Measurements from ENCODE around the gene COG4. TPM values are rescaled to one million over a fixed set of nuclear protein-coding genes. Genes with fewer than 3 reads are reported as not detected.

COG4 gene
- total RNA-seq, 1 experiment from 2014 or later = 54.2 TPM

DNA sequence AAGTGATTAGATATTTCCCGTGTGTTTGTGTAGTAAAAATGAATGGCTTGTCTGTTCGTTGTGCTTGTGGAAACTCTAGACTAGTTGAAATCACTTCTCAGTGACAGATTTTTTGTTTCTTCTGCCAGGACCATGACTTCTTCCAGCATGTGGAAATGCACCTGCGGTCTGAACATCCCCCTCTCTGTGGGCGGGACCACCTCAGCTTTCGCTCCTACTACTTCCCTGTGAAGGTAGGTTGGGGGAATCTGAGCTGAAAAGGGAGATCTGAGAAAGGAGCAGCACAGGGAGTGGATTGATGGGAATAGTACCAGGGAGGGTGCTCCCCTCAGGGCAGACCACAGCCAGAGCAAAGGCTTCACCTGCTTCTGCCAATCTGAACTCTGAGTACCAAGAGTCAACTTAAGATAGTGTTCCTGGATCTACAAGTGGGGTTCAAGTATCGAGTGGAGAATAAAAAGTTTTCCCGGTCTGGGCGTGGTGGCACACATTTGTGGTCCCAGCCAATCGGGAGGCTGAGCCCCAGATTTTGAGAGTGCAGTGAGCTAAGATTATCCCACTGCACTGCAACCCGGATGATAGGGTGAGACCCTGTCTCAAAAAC, 47.7 kb upstream of the COG4 start:
- Histone ChIP-seq H3K27me3 (ENCODE audit: insufficient read depth, low read length) (no peaks in the 10 kb centered on the region), H3K9ac (ENCODE audit: low read length) (no peak overlapping the region), H3K9me3 (ENCODE audit: control insufficient read depth in 1 of 2, insufficient read depth in 1 of 2, low read depth in 1 of 2, low read length in 2 of 2) (no peaks in the 10 kb centered on the region), H4K20me1 (ENCODE audit: insufficient read depth) (peaks cover 17% of the 10 kb centered on the region; the same call in 1 of the 2 replicates), H3K79me2 (ENCODE audit: insufficient read depth, low read length) (peaks cover 56% of the 10 kb centered on the region; the same call in 1 of the 2 replicates), H3K4me1 (ENCODE audit: control insufficient read depth in 1 of 2, insufficient read depth in 2 of 2, low read length in 2 of 2) (peaks cover 0 to 7% of the 10 kb centered on the region in 2 experiments; a peak in 2 of 4 replicates), H2AFZ (ENCODE audit: low read depth, low read length, poor library complexity, severe bottlenecking) (no peak overlapping the region), H3K9me2 (ENCODE audit: insufficient read depth) (no peaks in the 10 kb centered on the region), H3K36me3 (ENCODE audit: control insufficient read depth in 1 of 2, insufficient read depth in 2 of 2, low read length in 2 of 2) (peaks cover 68 to 84% of the 10 kb centered on the region in 2 experiments), H3K27ac (ENCODE audit: low read depth, low read length) (no peak overlapping the region), H3K4me2 (ENCODE audit: low read length) (no peak overlapping the region), H3K4me3 (replicated peaks in 1 of 2; ENCODE audit: low read depth in 1 of 2, low read length in 2 of 2) (no peak overlapping the region)
- ATAC-seq (no peak), DNase-seq (ENCODE audit: low read depth, low spot score) (no peak)
- TF ChIP-seq POLR2A (IDR thresholded peaks at IDR 0.05; ENCODE audit: borderline replicate concordance, extremely low read depth, insufficient read depth, insufficient read length) (no peak), SP1 (IDR thresholded peaks at IDR 0.05; ENCODE audit: low read depth) (no peak), ZNF274 (IDR thresholded peaks at IDR 0.05; ENCODE audit: low read depth, low read length) (no peak), EZH2phosphoT487 (IDR thresholded peaks at IDR 0.05; ENCODE audit: borderline replicate concordance) (no peak), SIN3A (IDR thresholded peaks at IDR 0.05; ENCODE audit: low read depth) (no peak), FOSL1 (IDR thresholded peaks at IDR 0.05; ENCODE audit: low read depth) (no peak), CBX3 (IDR thresholded peaks at IDR 0.05; ENCODE audit: low read depth) (no peak), ZBTB33 (IDR thresholded peaks at IDR 0.05; ENCODE audit: extremely low read depth, insufficient replicate concordance, low read length) (no peak), POLR2AphosphoS5 (IDR thresholded peaks at IDR 0.05; ENCODE audit: low read depth, low read length) (no peak), ZFX (IDR thresholded peaks at IDR 0.05) (no peak), ELF1 (IDR thresholded peaks at IDR 0.05; ENCODE audit: borderline replicate concordance, low read depth) (no peak)
- TF ChIP-seq, protein P1, sequence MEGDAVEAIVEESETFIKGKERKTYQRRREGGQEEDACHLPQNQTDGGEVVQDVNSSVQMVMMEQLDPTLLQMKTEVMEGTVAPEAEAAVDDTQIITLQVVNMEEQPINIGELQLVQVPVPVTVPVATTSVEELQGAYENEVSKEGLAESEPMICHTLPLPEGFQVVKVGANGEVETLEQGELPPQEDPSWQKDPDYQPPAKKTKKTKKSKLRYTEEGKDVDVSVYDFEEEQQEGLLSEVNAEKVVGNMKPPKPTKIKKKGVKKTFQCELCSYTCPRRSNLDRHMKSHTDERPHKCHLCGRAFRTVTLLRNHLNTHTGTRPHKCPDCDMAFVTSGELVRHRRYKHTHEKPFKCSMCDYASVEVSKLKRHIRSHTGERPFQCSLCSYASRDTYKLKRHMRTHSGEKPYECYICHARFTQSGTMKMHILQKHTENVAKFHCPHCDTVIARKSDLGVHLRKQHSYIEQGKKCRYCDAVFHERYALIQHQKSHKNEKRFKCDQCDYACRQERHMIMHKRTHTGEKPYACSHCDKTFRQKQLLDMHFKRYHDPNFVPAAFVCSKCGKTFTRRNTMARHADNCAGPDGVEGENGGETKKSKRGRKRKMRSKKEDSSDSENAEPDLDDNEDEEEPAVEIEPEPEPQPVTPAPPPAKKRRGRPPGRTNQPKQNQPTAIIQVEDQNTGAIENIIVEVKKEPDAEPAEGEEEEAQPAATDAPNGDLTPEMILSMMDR (IDR thresholded peaks at IDR 0.05 in 2 of 3, conservative IDR thresholded peaks at IDR 0.05 in 1 of 3; ENCODE audit: borderline replicate concordance in 1 of 3, insufficient read depth in 1 of 3, low read depth in 2 of 3, low read length in 2 of 3) = no peak
- BruUV-seq (replicated peaks) = no TSS peak
- intact Hi-C loops (cut with micrococcal nuclease) = no loop called here
- CTCF ChIA-PET = no interaction called here
- RAD21 ChIA-PET (ENCODE audit: low non-redundant PET in 1 of 2, low total read pairs in 2 of 2, uncharacterized antibody in 2 of 2, unreplicated experiment in 2 of 2) = no interaction called here
- POLR2A ChIA-PET = no interaction called here
